Stimulated activated CD4-positive, alpha-beta T cell treated with anti-CD3 and anti-CD28 coated beads, Interleukin-15, amount 100 ng/mL, for 1 hour (primary cell): ENCODE data around the gene RHBDL1.
A peak's percentile ranks its signal among the peaks of the same experiment; 100 is the strongest.

Experiments
- DNase-seq, 2 donors: peaks; one replicate each; pipeline ENCODE4 v3.0.0-alpha.2; 2020; ENCODE audit warnings: low read depth in 1 of 2, low spot score in 1 of 2

RHBDL1 gene

DNA sequence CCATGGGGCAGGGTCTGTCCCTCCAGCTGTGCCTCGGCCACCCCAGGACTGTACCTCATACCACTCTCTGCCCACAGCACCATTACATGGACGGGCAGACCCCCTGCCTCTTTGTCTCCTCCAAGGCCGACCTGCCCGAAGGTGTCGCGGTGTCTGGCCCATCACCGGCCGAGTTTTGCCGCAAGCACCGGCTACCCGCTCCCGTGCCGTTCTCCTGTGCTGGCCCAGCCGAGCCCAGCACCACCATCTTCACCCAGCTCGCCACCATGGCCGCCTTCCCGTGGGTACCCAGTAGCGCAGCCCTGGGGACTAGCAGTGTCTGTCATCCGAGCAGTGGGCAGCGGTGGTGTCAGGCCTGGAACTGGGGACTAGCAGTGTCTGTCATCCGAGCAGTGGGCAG is 2.6 kb upstream of the RHBDL1 start:
- no peak for DNase-seq

GRCh38 chr16:673399-673991 is 2.0 kb upstream of the RHBDL1 start:
- no peak for DNase-seq

- DNase-seq = no peak
Observed at GRCh38 chr16:674214-674881, 1.1 kb upstream of the RHBDL1 start.

DNA sequence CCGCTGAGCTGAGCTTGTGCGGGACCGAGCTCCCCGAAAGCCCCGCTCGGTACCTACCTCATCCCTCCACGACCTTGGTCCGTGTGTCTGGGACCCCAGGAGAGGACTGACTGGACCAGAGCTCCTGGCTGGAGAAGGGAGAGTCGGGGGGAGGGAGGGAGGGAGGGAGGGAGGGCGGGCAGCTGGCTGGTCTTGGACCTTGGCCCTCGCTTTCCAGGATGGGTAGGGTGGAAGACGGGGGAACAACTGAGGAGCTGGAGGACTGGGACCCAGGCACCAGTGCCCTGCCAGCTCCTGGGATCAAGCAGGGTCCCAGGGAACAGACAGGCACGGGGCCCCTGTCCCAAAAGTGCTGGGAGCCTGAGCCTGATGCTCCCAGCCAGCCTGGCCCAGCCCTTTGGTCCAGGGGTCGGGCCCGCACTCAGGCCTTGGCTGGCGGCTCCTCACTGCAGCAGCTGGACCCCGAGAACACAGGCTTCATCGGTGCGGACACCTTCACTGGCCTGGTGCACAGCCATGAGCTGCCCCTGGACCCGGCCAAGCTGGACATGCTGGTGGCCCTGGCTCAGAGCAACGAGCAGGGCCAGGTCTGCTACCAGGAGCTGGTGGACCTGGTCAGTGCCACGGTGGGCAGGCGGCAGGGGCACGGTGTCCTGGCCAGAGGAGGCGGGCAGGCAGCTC is 553 bp downstream of the RHBDL1 start:
- no peak for DNase-seq

GRCh38 chr16:676565-676902 is 1.1 kb downstream of the RHBDL1 start:
- no peak for DNase-seq

- no peak for DNase-seq
Observed at GRCh38 chr16:676913-677312, 1.4 kb downstream of the RHBDL1 start.

DNA sequence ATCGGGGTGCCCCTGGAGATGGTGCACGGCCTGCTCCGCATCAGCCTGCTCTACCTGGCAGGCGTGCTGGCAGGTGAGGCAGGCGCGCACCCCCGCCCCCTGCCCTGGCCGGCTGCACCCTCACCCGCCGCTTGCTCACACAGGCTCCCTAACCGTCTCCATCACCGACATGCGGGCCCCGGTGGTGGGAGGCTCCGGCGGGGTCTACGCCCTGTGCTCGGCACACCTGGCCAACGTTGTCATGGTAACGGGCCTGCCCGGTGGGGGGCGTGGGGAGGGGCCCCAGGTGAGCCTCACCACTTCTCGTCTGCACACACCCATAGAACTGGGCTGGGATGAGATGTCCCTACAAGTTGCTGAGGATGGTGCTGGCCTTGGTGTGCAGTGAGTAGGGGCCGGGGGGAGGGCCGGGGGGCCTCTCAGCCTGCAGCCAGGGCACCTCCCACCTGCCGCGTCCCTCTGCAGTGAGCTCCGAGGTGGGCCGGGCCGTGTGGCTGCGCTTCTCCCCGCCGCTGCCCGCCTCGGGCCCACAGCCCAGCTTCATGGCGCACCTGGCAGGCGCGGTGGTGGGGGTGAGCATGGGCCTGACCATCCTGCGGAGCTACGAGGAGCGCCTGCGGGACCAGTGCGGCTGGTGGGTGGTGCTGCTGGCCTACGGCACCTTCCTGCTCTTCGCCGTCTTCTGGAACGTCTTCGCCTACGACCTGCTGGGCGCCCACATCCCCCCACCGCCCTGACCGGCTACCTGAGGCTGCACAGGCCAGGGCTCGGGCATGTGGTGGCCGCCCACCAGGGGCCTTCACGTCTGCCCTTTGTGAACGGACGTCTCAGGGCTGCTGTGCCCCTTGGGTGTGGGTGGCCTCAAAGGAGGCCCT is 2.1 kb downstream of the RHBDL1 start:
- DNase-seq = no peak

DNA sequence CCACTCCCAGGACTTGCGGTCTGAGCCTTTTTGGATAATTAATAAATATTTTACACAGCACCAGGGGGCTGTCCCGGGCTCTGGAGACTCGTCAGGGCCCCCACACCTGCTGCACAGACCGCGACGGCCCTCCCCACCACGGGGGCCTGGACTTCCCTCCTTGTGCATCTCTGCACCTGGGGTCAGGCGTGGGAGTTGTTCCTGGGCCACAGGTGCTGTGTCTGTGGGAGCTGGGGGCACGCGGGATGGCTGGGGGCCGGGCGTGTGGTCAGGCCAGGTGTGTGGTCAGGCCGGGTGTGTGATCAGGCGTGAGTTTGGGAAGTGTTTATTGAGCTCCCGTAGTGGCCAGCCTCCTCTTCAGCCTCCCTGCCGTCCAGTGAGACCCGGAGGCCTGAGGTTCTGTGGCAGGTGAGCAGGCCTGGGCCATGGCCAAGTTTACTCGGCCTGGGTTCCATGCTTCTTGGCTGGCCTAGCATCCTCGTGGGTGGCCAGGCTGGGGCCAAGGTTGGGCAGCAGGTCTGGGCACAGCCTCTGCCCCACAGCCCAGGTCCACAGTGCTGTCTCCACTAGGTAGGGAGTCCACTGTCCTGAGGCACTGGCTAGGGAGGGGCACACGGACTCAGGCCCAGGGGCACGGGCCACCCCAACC is 2.9 kb downstream of the RHBDL1 start:
- DNase-seq = no peak

- DNase-seq = peak in 1 of 2 donors; percentile 32
Observed at GRCh38 chr16:678858-679813, 3.7 kb downstream of the RHBDL1 start.

- peak; percentile 79 to 85 for DNase-seq
Observed at GRCh38 chr16:679814-680624, 4.5 kb downstream of the RHBDL1 start, which contains the start of gene STUB1. STUB1 (plus strand) TSS chr16:680410; CDS start chr16:680526, 116 bp downstream.

DNA sequence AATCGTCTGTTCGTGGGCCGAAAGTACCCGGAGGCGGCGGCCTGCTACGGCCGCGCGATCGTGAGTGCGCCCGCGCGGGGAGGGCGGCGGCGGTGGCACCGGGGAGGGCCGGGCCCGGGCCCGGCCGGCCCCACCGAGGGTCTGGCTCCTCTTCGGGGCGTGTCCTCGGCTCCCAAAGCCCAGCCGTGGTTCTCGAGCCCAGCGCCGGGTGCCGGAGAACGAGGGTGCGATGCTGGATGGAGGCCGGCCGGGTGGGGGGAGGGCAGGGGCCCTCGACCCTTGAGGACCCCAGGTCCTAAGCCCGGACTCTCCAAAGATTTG is 5.1 kb downstream of the RHBDL1 start:
- no peak for DNase-seq

DNA sequence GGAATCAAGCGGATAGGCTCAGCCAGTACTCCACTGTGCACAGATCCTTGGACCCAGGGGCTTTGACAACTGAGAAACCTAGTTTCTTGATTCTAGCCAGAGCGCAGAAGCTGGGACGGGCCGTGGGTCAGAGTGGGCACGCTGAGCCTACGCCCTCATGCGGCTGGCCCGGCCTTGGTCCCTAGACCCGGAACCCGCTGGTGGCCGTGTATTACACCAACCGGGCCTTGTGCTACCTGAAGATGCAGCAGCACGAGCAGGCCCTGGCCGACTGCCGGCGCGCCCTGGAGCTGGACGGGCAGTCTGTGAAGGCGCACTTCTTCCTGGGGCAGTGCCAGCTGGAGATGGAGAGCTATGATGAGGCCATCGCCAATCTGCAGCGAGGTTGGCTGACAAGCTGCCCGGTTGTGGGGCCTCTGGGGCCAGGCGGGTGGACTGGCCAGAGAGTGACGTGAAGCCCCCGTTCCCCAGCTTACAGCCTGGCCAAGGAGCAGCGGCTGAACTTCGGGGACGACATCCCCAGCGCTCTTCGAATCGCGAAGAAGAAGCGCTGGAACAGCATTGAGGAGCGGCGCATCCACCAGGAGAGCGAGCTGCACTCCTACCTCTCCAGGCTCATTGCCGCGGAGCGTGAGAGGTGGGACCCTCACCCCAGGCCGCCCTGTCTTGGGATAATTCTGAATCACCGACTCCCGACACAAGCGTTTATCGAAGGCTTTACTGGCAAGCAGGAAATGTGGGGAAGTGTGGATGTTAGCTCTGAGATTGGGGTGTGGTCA is 5.7 kb downstream of the RHBDL1 start:
- no peak for DNase-seq

GRCh38 chr16:681746-682427 is 6.4 kb downstream of the RHBDL1 start:
- DNase-seq = no peak

GRCh38 chr16:682493-683395 is 7.3 kb downstream of the RHBDL1 start:
- DNase-seq = no peak

- DNase-seq = no peak
Observed at GRCh38 chr16:683396-684070, 8.1 kb downstream of the RHBDL1 start.

DNA sequence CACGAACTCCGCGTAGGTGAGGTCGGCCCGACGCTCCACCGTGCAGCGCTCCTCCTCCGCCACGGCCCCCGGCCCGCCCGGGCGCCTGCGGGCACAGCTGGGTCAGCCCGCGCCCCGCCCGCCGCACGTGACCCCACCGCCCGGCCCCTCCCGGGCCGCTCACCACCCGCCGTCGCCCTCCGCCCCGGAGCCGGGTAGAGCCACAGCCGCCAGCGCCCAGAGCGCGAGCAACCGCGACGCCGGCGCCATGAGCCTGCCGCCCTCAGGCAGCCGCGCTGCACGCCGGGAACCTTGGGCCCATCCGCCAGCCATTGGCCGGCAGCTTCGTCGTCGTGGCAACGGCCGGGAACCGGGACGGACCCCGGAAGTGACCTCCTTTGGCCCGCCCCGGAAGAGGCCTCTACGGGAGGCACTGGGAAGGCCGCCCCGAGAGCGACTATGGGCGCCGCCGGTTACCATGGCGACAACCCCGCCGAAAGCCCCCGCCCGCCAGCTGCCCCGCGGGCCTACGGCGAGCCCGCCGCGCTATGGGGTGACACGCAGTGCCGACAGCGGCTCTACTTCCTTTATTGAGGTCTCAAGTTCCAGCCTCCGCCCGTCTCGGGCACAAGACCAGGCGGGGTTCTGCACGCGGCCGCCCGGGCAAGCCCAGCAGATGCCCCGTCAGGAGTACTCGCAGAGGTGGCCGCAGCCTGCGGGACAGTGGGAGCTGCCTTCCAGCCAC is 8.8 kb downstream of the RHBDL1 start, which contains the start of gene JMJD8:
TSS of gene JMJD8 (minus strand) at position 264 of the 724 bp plus-strand sequence. CDS start at position 249, 15 bp downstream.
- DNase-seq = peak; percentile 92 to 97
